ENCODE results near the gene PACRG.

GRCh38 chr6:163364641-163365040 lies 636.9 kb downstream of the PACRG start:
- TF ChIP-seq JUND (IDR thresholded peaks at IDR 0.05) = no peak
- no peak for TF ChIP-seq CTCF (IDR thresholded peaks at IDR 0.05; ENCODE audit: low read depth, low read length, missing input control)
- no peak for TF ChIP-seq FOXA1 (IDR thresholded peaks at IDR 0.05)
- TF ChIP-seq EGR1 (IDR thresholded peaks at IDR 0.05; ENCODE audit: low read depth in 2 of 2) = no peak
- TF ChIP-seq RAD21 (IDR thresholded peaks at IDR 0.05) = no peak
